HTERT RPE-1 (cell line): ENCODE results near the gene COL13A1.

Experiments
- in situ Hi-C: fragments of 300-500 bp; cut with MboI; formaldehyde crosslinking; loops from 4 replicates; pipeline ENCODE4 v1.14.3; 2020; ENCODE audit warnings: low sequenced_read_pairs

COL13A1 gene

GRCh38 chr10:69902835-69903535 is 101.3 kb downstream of the COL13A1 start:
- in situ Hi-C loops: no loop called here

- in situ Hi-C loops: no loop called here
Measured at GRCh38 chr10:69904533-69904932, 102.8 kb downstream of the COL13A1 start.

- in situ Hi-C loops: no loop called here
Measured at GRCh38 chr10:69906425-69906824, 104.7 kb downstream of the COL13A1 start.

GRCh38 chr10:69907517-69907916 is 105.8 kb downstream of the COL13A1 start:
- in situ Hi-C loops: no loop called here

- in situ Hi-C loops: no loop called here
Measured at GRCh38 chr10:69908124-69908523, 106.4 kb downstream of the COL13A1 start.

GRCh38 chr10:69910561-69910960 is 108.9 kb downstream of the COL13A1 start:
- in situ Hi-C loops: no loop called here

- in situ Hi-C loops: no loop called here
Measured at GRCh38 chr10:69911613-69912528, 110.2 kb downstream of the COL13A1 start.

GRCh38 chr10:69912589-69912988 is 110.9 kb downstream of the COL13A1 start:
- in situ Hi-C loops: no loop called here

GRCh38 chr10:69913606-69914382 is 112.1 kb downstream of the COL13A1 start:
- in situ Hi-C loops: no loop called here

- in situ Hi-C loops: no loop called here
Measured at GRCh38 chr10:69914398-69915214, 112.9 kb downstream of the COL13A1 start.

- in situ Hi-C loops: no loop called here
Measured at GRCh38 chr10:69915215-69915560, 113.5 kb downstream of the COL13A1 start.

- in situ Hi-C loops: no loop called here
Measured at GRCh38 chr10:69916118-69916517, 114.4 kb downstream of the COL13A1 start.

- in situ Hi-C loops: no loop called here
Measured at GRCh38 chr10:69918036-69918435, 116.3 kb downstream of the COL13A1 start.

GRCh38 chr10:69919250-69919649 is 117.5 kb downstream of the COL13A1 start:
- in situ Hi-C loops: no loop called here

GRCh38 chr10:69925111-69925510 is 123.4 kb downstream of the COL13A1 start:
- in situ Hi-C loops: no loop called here

- in situ Hi-C loops: no loop called here
Measured at GRCh38 chr10:69928339-69928738, 126.6 kb downstream of the COL13A1 start.

GRCh38 chr10:69929575-69929974 is 127.9 kb downstream of the COL13A1 start:
- in situ Hi-C loops: no loop called here

- in situ Hi-C loops: no loop called here
Measured at GRCh38 chr10:69934768-69935167, 133.1 kb downstream of the COL13A1 start.

GRCh38 chr10:69936091-69936490 is 134.4 kb downstream of the COL13A1 start:
- in situ Hi-C loops: no loop called here

GRCh38 chr10:69938541-69938991 is 136.9 kb downstream of the COL13A1 start:
- in situ Hi-C loops: no loop called here
